ENCODE data around the gene KCNAB2. TPM values are rescaled to one million over a fixed set of nuclear protein-coding genes. Genes with fewer than 3 reads are reported as not detected.

KCNAB2 gene
- total RNA-seq, 1 donor from 2014 or later, result 7.2 TPM

DNA sequence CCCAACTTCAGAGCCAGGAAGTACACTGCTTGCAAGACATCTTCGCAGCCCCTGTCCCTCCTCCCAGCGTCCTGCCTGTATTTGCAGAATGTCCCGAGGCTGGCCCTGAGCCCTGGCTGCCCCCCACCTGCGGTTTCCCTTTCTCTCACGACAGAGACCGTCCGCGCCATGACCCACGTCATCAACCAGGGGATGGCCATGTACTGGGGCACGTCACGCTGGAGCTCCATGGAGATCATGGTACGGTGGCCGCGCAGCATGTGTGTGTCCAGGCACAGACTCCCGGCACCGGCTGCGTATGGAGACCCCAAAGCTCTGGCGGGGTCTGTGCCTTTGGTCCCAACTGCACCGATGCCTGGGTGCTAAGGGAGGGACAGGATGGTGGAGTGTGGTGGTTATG lies 48.6 kb downstream of the KCNAB2 start:
- Mint-ChIP-seq H3K4me1 (ENCODE audit: unreplicated experiment) (peaks cover 19% of the 10 kb centered on the region), H3K27ac (no peak overlapping the region), H3K36me3 (no peaks in the 10 kb centered on the region), H3K9me3 (no peaks in the 10 kb centered on the region), H3K27me3 (peaks cover 7% of the 10 kb centered on the region), H3K4me3 (no peak overlapping the region)
- TF ChIP-seq, protein P1, sequence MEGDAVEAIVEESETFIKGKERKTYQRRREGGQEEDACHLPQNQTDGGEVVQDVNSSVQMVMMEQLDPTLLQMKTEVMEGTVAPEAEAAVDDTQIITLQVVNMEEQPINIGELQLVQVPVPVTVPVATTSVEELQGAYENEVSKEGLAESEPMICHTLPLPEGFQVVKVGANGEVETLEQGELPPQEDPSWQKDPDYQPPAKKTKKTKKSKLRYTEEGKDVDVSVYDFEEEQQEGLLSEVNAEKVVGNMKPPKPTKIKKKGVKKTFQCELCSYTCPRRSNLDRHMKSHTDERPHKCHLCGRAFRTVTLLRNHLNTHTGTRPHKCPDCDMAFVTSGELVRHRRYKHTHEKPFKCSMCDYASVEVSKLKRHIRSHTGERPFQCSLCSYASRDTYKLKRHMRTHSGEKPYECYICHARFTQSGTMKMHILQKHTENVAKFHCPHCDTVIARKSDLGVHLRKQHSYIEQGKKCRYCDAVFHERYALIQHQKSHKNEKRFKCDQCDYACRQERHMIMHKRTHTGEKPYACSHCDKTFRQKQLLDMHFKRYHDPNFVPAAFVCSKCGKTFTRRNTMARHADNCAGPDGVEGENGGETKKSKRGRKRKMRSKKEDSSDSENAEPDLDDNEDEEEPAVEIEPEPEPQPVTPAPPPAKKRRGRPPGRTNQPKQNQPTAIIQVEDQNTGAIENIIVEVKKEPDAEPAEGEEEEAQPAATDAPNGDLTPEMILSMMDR (conservative IDR thresholded peaks at IDR 0.05), result no peak
- DNase-seq (ENCODE audit: extremely low spot score, unreplicated experiment), result no peak

DNA sequence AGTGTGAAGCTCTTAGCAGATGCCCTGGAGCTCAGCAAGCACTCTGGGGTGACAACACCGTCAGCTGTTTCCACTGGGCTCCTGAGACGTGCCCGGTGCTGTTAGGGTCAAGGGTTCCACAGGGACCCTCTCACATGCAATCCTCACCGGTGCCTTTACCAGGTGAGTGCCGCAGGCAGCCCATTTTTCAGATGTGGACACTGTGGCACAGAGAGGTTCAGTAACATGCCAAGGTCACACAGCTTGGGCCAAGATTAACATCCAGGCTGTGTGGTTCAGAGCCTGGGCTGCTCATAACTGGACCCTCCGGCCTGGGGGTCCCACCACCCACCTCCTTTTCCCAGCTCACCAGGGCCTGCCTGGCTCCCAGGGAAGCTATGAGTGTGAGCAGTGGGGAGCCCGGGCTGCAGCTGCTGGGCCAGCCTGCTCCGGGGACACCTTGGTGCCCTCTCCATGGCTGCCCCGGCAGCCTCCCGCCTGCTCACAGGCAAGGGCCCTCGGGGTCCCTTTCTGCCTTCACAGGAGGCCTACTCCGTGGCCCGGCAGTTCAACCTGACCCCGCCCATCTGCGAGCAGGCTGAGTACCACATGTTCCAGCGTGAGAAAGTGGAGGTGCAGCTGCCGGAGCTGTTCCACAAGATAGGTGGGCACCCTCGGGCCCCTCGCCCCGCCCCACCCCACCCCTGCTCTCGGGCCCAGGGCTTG lies 49.3 kb downstream of the KCNAB2 start:
- no peaks in the 10 kb centered on the region for H3K9me3 Mint-ChIP-seq
- no peak for DNase-seq (ENCODE audit: extremely low spot score, unreplicated experiment)
- H3K36me3 Mint-ChIP-seq, result no peaks in the 10 kb centered on the region
- H3K4me1 Mint-ChIP-seq (ENCODE audit: unreplicated experiment), result peaks cover 19% of the 10 kb centered on the region
- TF ChIP-seq, protein P1 (conservative IDR thresholded peaks at IDR 0.05), result no peak
- H3K4me3 Mint-ChIP-seq, result no peak overlapping the region
- peaks cover 7% of the 10 kb centered on the region for H3K27me3 Mint-ChIP-seq
- no peak overlapping the region for H3K27ac Mint-ChIP-seq

DNA sequence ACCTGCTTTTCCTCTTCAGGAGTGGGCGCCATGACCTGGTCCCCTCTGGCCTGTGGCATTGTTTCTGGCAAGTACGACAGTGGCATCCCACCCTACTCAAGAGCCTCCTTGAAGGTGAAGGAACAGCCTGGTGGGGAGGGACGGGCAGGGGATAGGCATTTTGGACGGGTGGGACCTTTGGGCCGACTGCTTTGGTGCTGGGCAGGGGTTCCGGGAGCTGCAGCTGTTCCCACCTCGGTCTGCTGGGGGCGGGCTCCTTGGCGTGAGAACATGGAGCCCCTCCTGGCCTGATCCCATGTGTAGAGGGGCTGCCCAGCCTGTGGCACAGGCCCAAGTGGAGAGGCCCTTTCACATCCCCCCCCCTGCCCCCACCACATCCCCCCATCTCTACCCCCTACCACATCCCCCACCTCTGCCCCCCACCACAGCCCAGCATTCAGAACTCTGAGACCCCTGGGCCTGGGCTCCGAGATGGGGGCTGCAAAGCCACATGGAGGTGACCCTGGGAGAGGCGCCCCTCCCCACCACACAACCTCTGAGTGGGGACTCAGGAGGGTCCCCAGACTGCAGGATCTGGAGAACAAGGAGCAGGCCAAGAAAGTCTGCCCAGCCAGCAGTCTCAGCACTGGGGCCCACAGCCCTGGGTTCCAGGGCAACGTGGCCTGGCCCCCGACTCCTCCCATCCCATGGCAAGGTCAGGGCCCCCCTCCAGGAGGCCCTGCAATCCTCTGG lies 50.0 kb downstream of the KCNAB2 start:
- Mint-ChIP-seq H3K4me1 (ENCODE audit: unreplicated experiment) (peaks cover 19% of the 10 kb centered on the region), H3K36me3 (no peaks in the 10 kb centered on the region), H3K27me3 (peaks cover 7% of the 10 kb centered on the region), H3K4me3 (no peak overlapping the region), H3K27ac (no peak overlapping the region), H3K9me3 (no peaks in the 10 kb centered on the region)
- TF ChIP-seq, protein P1 (conservative IDR thresholded peaks at IDR 0.05), result no peak
- no peak for DNase-seq (ENCODE audit: extremely low spot score, unreplicated experiment)

DNA sequence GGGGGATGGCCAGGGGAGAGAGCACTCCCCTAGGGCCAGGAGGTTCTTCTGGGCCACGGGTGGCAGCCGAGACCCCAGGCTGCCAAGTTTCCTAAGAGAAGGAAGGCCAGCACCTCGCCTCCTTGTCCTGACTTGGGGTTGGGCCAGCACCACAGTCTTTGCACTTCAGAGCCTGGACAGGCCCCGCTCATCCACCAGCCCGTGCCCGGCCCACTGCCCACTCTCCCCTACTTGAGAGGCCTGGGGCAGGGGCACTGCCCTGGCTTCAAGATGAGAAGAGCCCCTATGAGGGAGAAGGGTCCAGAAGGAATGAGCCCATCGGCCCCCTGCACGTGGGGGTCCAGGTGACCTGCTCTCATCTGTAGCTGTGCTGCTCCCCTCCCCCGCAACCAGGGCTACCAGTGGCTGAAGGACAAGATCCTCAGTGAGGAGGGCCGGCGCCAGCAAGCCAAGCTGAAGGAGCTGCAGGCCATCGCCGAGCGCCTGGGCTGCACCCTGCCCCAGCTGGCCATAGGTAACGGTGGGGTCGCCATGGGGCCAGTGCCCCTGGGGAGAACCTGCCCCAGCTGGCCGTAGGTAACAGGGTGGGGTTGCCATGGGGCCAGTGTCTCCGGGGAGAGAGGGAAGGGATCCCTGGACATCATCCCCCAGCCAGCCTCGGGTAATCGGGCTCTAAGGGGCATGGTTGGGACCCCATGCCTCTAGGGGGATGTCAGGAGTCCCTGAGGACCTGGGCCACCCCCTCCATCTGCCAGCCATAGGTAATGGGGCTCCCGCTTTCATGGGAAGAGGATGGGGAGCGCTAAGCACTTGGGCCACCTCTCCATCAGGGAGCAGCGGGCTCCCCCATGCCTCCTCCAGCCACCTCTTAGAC lies 50.8 kb downstream of the KCNAB2 start:
- Mint-ChIP-seq H3K4me1 (ENCODE audit: unreplicated experiment) (peaks cover 14% of the 10 kb centered on the region), H3K4me3 (no peak overlapping the region), H3K27me3 (peaks cover 3% of the 10 kb centered on the region), H3K36me3 (no peaks in the 10 kb centered on the region), H3K27ac (no peak overlapping the region), H3K9me3 (no peaks in the 10 kb centered on the region)
- TF ChIP-seq, protein P1 (conservative IDR thresholded peaks at IDR 0.05), result no peak
- DNase-seq (ENCODE audit: extremely low spot score, unreplicated experiment), result no peak

DNA sequence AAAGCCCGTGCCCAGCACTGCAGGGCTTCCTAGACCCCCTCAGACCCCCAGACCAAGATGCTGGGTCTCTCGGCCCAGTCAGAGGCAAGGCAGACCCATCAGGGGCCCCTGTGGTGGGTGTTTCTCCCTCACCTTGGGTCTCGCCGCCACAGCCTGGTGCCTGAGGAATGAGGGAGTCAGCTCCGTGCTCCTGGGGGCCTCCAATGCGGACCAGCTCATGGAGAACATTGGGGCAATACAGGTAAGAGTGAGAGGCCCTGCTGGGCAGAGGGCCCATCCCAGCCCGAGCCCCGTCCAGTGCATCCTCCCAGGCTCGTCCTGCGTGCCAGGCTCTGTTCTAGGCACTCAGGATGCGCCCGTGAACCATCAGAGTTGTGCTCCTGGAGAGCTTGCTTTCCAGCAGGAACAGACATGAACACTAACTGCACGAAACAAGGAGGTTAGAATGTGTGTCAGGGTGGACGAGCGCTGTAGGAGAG lies 51.5 kb downstream of the KCNAB2 start:
- TF ChIP-seq, protein P1 (conservative IDR thresholded peaks at IDR 0.05), result no peak
- peaks cover 3% of the 10 kb centered on the region for H3K27me3 Mint-ChIP-seq
- H3K36me3 Mint-ChIP-seq, result no peaks in the 10 kb centered on the region

More for the DNA sequence above, 51.5 kb downstream of the KCNAB2 start:
- Mint-ChIP-seq H3K4me1 (ENCODE audit: unreplicated experiment) (peaks cover 14% of the 10 kb centered on the region), H3K9me3 (no peaks in the 10 kb centered on the region), H3K27ac (no peak overlapping the region), H3K4me3 (no peak overlapping the region)
- no peak for DNase-seq (ENCODE audit: extremely low spot score, unreplicated experiment)

Measured in type B pancreatic cell (in vitro differentiated cells).